Naive thymus-derived CD8-positive, alpha-beta T cell (primary cell): Measurements from ENCODE around the gene KCNH3. TPM values are rescaled to one million over a fixed set of nuclear protein-coding genes. Genes with fewer than 3 reads are reported as not detected.

Experiments
- polyA plus RNA-seq, 3 donors: library from polyadenylated mRNA; unstranded; fragments of 300-500 nt; fragmentation: Illumina TruSeq; gene quantifications; one replicate each; pipeline ENCODE4 v1.2.3, GENCODE V29; 2021
- total RNA-seq, 8 experiments: library from RNA in 2 of 8; stranded (reverse) in 2 of 8; gene quantifications; one replicate each; pipeline ENCODE4 v1.2.3 and lab custom pipeline; 2021 to 2026

The KCNH3 gene
- total and polyA plus RNA-seq, 5 experiments from 2014 or later: 2.4 to 8.5 (median 5.7) TPM

Other genes starting within 250 kb of the KCNH3 start
- gene PRPH, start 243.9 kb upstream of the KCNH3 start, total RNA-seq: not detected
- not detected for gene PRPH, start 243.9 kb upstream of the KCNH3 start, polyA plus RNA-seq
- 1 to 10 TPM in 1 of 2 experiments, under 1 TPM in 1; 0.62 to 1.7 TPM for gene TROAP, start 215.8 kb upstream of the KCNH3 start, total RNA-seq
- under 1 TPM in 1 of 3 donors, not detected in 2; 0.24 TPM for gene TROAP, start 215.8 kb upstream of the KCNH3 start, polyA plus RNA-seq
- gene C1QL4, start 201.8 kb upstream of the KCNH3 start, total RNA-seq: not detected
- gene C1QL4, start 201.8 kb upstream of the KCNH3 start, polyA plus RNA-seq: not detected
- not detected for gene DNAJC22, start 192.1 kb upstream of the KCNH3 start, total RNA-seq
- not detected for gene DNAJC22, start 192.1 kb upstream of the KCNH3 start, polyA plus RNA-seq
- gene SPATS2, start 171.6 kb upstream of the KCNH3 start, total RNA-seq: 1 to 10 TPM; 5.9 to 6.3 TPM
- gene SPATS2, start 171.6 kb upstream of the KCNH3 start, polyA plus RNA-seq: 1 to 10 TPM; 2.7 to 5.7 (median 3.9) TPM
- gene MCRS1, start 29.1 kb downstream of the KCNH3 start, total RNA-seq: 10 to 100 TPM; 94.4 to 99.7 TPM
- 10 to 100 TPM; 52.2 to 58.0 (median 56.0) TPM for gene MCRS1, start 29.1 kb downstream of the KCNH3 start, polyA plus RNA-seq
- under 1 TPM; 0.31 to 0.33 TPM for gene FAM186B, start 66.6 kb downstream of the KCNH3 start, total RNA-seq
- gene FAM186B, start 66.6 kb downstream of the KCNH3 start, polyA plus RNA-seq: under 1 TPM in 1 of 3 donors, not detected in 2; 0.14 TPM
- gene PRPF40B, start 84.5 kb downstream of the KCNH3 start, total RNA-seq: 10 to 100 TPM; 13.6 to 16.7 TPM
- 1 to 10 TPM; 1.5 to 4.0 (median 2.3) TPM for gene PRPF40B, start 84.5 kb downstream of the KCNH3 start, polyA plus RNA-seq
- gene FMNL3, start 168.4 kb downstream of the KCNH3 start, total RNA-seq: 10 to 100 TPM; 34.4 to 36.5 TPM
- gene FMNL3, start 168.4 kb downstream of the KCNH3 start, polyA plus RNA-seq: 10 to 100 TPM in 1 of 3 donors, 1 to 10 TPM in 2; 7.6 to 12.1 (median 8.4) TPM
- 100 to 1,000 TPM; 380 to 412 TPM for gene TMBIM6, start 202.5 kb downstream of the KCNH3 start, total RNA-seq
- gene TMBIM6, start 202.5 kb downstream of the KCNH3 start, polyA plus RNA-seq: 1,000 to 10,000 TPM in 1 of 3 donors, 100 to 1,000 TPM in 2; 817 to 1,126 (median 845) TPM